ENCODE results near the gene VPS72.
"Not testable (repeated sequence)": the region's sequence is repeated elsewhere in the genome, so short reads cannot be mapped to it uniquely, and the experiment has no call there.

Gene VPS72

DNA sequence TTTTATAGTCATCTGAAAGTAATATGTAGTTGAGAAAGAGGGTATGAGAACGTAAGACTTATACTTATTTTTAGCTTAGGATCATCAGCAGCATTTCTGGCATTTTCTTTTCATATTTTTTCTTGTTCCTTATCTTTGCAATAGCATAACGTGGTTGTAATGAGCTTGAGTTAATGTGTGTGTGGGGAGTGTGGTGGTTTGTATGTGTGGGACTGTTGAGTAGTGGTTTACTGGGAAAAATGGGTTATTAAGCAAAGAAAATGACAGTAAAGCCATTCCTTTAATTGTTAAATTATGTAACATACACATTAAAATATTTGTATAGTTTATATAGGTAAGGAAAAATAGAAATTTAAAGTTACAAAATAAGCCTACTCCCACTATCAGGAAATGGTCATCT is 23.6 kb upstream of the VPS72 start:
- Histone ChIP-seq H3K27me3 (ENCODE audit: insufficient read depth, poor library complexity, severe bottlenecking) (no peaks in the 10 kb centered on the region), H3K27ac (replicated peaks) (no peak overlapping the region), H3K4me3 (replicated peaks; ENCODE audit: insufficient read depth, low read length) (no peak overlapping the region)
- TF ChIP-seq, protein P1, sequence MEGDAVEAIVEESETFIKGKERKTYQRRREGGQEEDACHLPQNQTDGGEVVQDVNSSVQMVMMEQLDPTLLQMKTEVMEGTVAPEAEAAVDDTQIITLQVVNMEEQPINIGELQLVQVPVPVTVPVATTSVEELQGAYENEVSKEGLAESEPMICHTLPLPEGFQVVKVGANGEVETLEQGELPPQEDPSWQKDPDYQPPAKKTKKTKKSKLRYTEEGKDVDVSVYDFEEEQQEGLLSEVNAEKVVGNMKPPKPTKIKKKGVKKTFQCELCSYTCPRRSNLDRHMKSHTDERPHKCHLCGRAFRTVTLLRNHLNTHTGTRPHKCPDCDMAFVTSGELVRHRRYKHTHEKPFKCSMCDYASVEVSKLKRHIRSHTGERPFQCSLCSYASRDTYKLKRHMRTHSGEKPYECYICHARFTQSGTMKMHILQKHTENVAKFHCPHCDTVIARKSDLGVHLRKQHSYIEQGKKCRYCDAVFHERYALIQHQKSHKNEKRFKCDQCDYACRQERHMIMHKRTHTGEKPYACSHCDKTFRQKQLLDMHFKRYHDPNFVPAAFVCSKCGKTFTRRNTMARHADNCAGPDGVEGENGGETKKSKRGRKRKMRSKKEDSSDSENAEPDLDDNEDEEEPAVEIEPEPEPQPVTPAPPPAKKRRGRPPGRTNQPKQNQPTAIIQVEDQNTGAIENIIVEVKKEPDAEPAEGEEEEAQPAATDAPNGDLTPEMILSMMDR (IDR thresholded peaks at IDR 0.05; ENCODE audit: insufficient read depth, low read length), result no peak
- TF ChIP-seq GABPA (IDR thresholded peaks at IDR 0.05; ENCODE audit: low read depth) (no peak), POLR2AphosphoS5 (IDR thresholded peaks at IDR 0.05; ENCODE audit: low read depth) (no peak), SPI1 (IDR thresholded peaks at IDR 0.05; ENCODE audit: borderline replicate concordance, low read depth) (no peak)
- TF ChIP-seq, protein P2, sequence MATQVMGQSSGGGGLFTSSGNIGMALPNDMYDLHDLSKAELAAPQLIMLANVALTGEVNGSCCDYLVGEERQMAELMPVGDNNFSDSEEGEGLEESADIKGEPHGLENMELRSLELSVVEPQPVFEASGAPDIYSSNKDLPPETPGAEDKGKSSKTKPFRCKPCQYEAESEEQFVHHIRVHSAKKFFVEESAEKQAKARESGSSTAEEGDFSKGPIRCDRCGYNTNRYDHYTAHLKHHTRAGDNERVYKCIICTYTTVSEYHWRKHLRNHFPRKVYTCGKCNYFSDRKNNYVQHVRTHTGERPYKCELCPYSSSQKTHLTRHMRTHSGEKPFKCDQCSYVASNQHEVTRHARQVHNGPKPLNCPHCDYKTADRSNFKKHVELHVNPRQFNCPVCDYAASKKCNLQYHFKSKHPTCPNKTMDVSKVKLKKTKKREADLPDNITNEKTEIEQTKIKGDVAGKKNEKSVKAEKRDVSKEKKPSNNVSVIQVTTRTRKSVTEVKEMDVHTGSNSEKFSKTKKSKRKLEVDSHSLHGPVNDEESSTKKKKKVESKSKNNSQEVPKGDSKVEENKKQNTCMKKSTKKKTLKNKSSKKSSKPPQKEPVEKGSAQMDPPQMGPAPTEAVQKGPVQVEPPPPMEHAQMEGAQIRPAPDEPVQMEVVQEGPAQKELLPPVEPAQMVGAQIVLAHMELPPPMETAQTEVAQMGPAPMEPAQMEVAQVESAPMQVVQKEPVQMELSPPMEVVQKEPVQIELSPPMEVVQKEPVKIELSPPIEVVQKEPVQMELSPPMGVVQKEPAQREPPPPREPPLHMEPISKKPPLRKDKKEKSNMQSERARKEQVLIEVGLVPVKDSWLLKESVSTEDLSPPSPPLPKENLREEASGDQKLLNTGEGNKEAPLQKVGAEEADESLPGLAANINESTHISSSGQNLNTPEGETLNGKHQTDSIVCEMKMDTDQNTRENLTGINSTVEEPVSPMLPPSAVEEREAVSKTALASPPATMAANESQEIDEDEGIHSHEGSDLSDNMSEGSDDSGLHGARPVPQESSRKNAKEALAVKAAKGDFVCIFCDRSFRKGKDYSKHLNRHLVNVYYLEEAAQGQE (IDR thresholded peaks at IDR 0.05; ENCODE audit: insufficient replicate concordance, low read depth), result no peak
- no peak for DNase-seq (ENCODE audit: low read depth in 1 of 2, low spot score in 1 of 2)

DNA sequence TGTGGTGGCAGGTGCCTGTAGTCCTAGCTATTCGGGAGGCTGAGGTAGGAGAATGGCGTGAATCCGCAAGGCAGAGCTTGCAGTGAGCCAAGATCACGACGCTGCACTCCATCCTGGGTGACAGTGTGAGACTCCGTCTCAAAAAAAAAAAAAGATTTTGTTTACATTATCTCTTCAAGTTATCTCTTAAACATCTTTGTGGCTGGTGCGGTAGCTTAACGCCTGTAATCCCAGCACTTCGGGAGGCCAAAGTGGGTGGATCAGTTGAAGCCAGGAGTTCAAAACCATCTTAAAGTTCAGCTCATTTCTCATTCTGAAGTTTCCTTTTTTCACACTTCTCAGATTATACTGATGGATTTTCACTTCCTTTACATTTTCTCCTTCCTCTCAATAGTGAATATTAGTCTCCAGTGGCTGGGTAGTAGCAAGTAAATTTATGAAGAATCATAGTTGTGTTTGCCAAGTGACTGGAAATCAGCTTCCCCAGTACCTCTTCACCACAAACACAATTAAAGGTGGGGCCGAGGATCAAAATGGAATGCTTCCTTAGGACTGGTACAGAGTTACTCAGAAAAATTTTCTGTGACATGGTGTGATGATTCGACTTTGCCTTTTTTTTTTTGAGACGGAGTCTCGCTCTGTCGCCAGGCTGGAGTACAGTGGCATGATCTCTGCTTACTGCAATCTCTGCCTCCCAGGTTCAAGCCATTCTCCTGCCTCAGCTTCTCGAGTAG is 22.1 kb upstream of the VPS72 start:
- TF ChIP-seq, protein P2 (IDR thresholded peaks at IDR 0.05; ENCODE audit: insufficient replicate concordance, low read depth), result no peak
- TF ChIP-seq SPI1 (IDR thresholded peaks at IDR 0.05; ENCODE audit: borderline replicate concordance, low read depth) (no peak), GABPA (IDR thresholded peaks at IDR 0.05; ENCODE audit: low read depth) (no peak), POLR2AphosphoS5 (IDR thresholded peaks at IDR 0.05; ENCODE audit: low read depth) (no peak)
- TF ChIP-seq, protein P1 (IDR thresholded peaks at IDR 0.05; ENCODE audit: insufficient read depth, low read length), result no peak
- no peak overlapping the region for H3K27ac ChIP-seq (replicated peaks)
- no peak overlapping the region for H3K4me3 ChIP-seq (replicated peaks; ENCODE audit: insufficient read depth, low read length)
- DNase-seq (ENCODE audit: low read depth in 1 of 2, low spot score in 1 of 2), result no peak
- H3K27me3 ChIP-seq (ENCODE audit: insufficient read depth, poor library complexity, severe bottlenecking), result no peaks in the 10 kb centered on the region

DNA sequence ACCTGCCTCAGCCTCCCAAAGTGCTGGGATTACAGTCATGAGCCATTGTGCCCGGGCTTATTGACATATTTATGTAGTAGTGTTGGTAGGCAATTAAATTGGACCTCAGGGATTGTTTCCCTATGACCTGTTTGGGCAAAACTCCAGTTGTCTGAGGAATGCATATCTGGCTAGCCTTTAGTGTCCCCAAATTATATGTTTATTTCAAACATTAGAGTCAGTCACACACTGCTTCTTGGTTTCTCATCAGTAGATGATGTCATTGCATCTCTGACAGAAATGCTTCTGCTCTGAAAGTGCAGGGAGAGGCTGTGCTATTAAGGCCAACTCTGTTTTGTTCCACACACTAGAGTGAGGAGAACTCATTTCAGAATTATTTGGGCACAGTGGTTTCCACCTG is 20.8 kb upstream of the VPS72 start:
- no peak overlapping the region for H3K4me3 ChIP-seq (replicated peaks; ENCODE audit: insufficient read depth, low read length)
- TF ChIP-seq, protein P1 (IDR thresholded peaks at IDR 0.05; ENCODE audit: insufficient read depth, low read length), result no peak
- no peaks in the 10 kb centered on the region for H3K27me3 ChIP-seq (ENCODE audit: insufficient read depth, poor library complexity, severe bottlenecking)
- DNase-seq (ENCODE audit: low read depth in 1 of 2, low spot score in 1 of 2), result no peak
- H3K27ac ChIP-seq (replicated peaks), result no peak overlapping the region

DNA sequence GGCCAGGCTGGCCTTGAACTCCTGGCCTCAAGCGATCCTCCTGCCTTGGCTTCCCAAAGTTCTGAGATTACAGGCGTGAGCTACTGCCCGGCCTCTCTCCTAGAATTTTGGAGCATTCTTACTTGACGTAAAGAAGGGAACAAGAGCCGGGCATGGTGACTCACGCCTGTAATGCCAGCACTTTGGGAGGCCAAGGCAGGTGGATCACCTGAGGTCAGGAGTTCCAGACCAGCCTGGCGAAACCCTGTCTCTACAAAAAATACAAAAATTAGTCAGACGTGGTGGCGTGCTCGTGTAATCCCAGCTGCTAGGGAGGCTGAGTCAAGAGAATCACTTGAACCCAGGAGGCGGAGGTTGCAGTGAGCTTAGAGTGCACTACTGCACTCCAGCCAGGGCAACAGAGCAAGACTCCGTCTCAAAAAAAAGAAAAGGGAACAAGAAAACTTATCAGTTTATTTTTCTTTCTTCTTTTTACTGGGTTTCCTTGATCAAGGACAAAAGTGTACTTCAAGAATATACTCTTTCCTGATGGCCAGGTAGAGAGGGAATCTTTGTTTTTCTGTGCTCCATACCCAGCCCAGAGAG is 15.5 kb upstream of the VPS72 start:
- DNase-seq (ENCODE audit: low read depth in 1 of 2, low spot score in 1 of 2); H3K4me3 ChIP-seq (replicated peaks; ENCODE audit: insufficient read depth, low read length); H3K27me3 ChIP-seq (ENCODE audit: insufficient read depth, poor library complexity, severe bottlenecking); H3K27ac ChIP-seq (replicated peaks): not testable (repeated sequence)

All from HL-60 (cell line).